ENCODE results near the gene GRK3.

GRK3 gene

GRCh38 chr22:25663654-25664053 lies 99.2 kb downstream of the GRK3 start:
- no peak for DNase-seq (ENCODE audit: low read depth in 2 of 2)

- no peak for DNase-seq (ENCODE audit: low read depth in 2 of 2)
Measured at GRCh38 chr22:25666308-25666707, 101.8 kb downstream of the GRK3 start.

- no peak for DNase-seq (ENCODE audit: low read depth in 2 of 2)
Measured at GRCh38 chr22:25668437-25668836, 104.0 kb downstream of the GRK3 start.

- no peak for DNase-seq (ENCODE audit: low read depth in 2 of 2)
Measured at GRCh38 chr22:25669253-25670069, 105.0 kb downstream of the GRK3 start.

- no peak for DNase-seq (ENCODE audit: low read depth in 2 of 2)
Measured at GRCh38 chr22:25670070-25670461, 105.6 kb downstream of the GRK3 start.

- DNase-seq (ENCODE audit: low read depth in 2 of 2) = no peak
Measured at GRCh38 chr22:25672289-25673084, 108.0 kb downstream of the GRK3 start.

- no peak for DNase-seq (ENCODE audit: low read depth in 2 of 2)
Measured at GRCh38 chr22:25673713-25674112, 109.2 kb downstream of the GRK3 start.

- no peak for DNase-seq (ENCODE audit: low read depth in 2 of 2)
Measured at GRCh38 chr22:25677631-25678030, 113.2 kb downstream of the GRK3 start.

GRCh38 chr22:25680051-25680450 lies 115.6 kb downstream of the GRK3 start:
- no peak for DNase-seq (ENCODE audit: low read depth in 2 of 2)

- no peak for DNase-seq (ENCODE audit: low read depth in 2 of 2)
Measured at GRCh38 chr22:25680956-25681355, 116.5 kb downstream of the GRK3 start.

GRCh38 chr22:25682109-25682508 lies 117.6 kb downstream of the GRK3 start:
- DNase-seq (ENCODE audit: low read depth in 2 of 2) = no peak

- no peak for DNase-seq (ENCODE audit: low read depth in 2 of 2)
Measured at GRCh38 chr22:25688627-25689026, 124.2 kb downstream of the GRK3 start.

GRCh38 chr22:25689631-25690030 lies 125.2 kb downstream of the GRK3 start:
- DNase-seq (ENCODE audit: low read depth in 2 of 2) = no peak

- no peak for DNase-seq (ENCODE audit: low read depth in 2 of 2)
Measured at GRCh38 chr22:25690798-25691197, 126.3 kb downstream of the GRK3 start.

- no peak for DNase-seq (ENCODE audit: low read depth in 2 of 2)
Measured at GRCh38 chr22:25692397-25693267, 128.2 kb downstream of the GRK3 start.

- DNase-seq (ENCODE audit: low read depth in 2 of 2) = no peak
Measured at GRCh38 chr22:25693268-25693565, 128.7 kb downstream of the GRK3 start.

GRCh38 chr22:25694196-25694907 lies 129.9 kb downstream of the GRK3 start:
- DNase-seq (ENCODE audit: low read depth in 2 of 2) = no peak

GRCh38 chr22:25695146-25695545 lies 130.7 kb downstream of the GRK3 start:
- DNase-seq (ENCODE audit: low read depth in 2 of 2) = no peak

GRCh38 chr22:25696763-25697162 lies 132.3 kb downstream of the GRK3 start:
- no peak for DNase-seq (ENCODE audit: low read depth in 2 of 2)

GRCh38 chr22:25697181-25697664 lies 132.7 kb downstream of the GRK3 start:
- DNase-seq (ENCODE audit: low read depth in 2 of 2) = no peak

- DNase-seq (ENCODE audit: low read depth in 2 of 2) = no peak
Measured at GRCh38 chr22:25697978-25698377, 133.5 kb downstream of the GRK3 start.
